HepG2 (cell line): Measurements from ENCODE around the gene FEV. TPM values are rescaled to one million over a fixed set of nuclear protein-coding genes. Genes with fewer than 3 reads are reported as not detected.

Experiments
- HOXA9 ChIP-seq: sonication (generic); formaldehyde crosslinking; IDR thresholded peaks from 2 replicates; pipeline ENCODE4 v1.8.1; 2022; ENCODE audit warnings: missing genetic modification reagents, mild to moderate bottlenecking, moderate library complexity, borderline replicate concordance
- ISL2 ChIP-seq: sonication (generic); formaldehyde crosslinking; IDR thresholded peaks from 2 replicates; pipeline ENCODE4 v1.5.0; 2020; ENCODE audit warnings: missing genetic modification reagents
- KLF11 ChIP-seq: IDR thresholded peaks from 2 replicates; pipeline ENCODE4 v1.6.1; 2016; ENCODE audit warnings: missing compliant biosample characterization
- PAF1 ChIP-seq: IDR thresholded peaks from 2 replicates; pipeline ENCODE4 v1.6.1; 2016; ENCODE audit warnings: missing genetic modification reagents, missing compliant biosample characterization
- PRPF4 ChIP-seq: fragments of 200-400 bp; formaldehyde crosslinking; IDR thresholded peaks from 2 replicates; pipeline ENCODE4 v1.6.1; 2016; ENCODE audit warnings: low read length, low read depth; ENCODE audit not compliant: poor library complexity, severe bottlenecking
- SIX1 ChIP-seq: sonication (generic); formaldehyde crosslinking; IDR thresholded peaks from 2 replicates; pipeline ENCODE4 v1.4.0; 2020; ENCODE audit warnings: missing genetic modification reagents, borderline replicate concordance
- SKI ChIP-seq: fragments of 450-650 bp; IDR thresholded peaks from one replicate; pipeline ENCODE4 v1.6.1; 2018; ENCODE audit warnings: mild to moderate bottlenecking; ENCODE audit not compliant: partially characterized antibody
- ZKSCAN8 ChIP-seq: IDR thresholded peaks from 2 replicates; pipeline ENCODE4 v1.6.1; 2016; ENCODE audit warnings: borderline replicate concordance, missing genetic modification reagents, missing compliant biosample characterization
- ZNF256 ChIP-seq: sonication (generic); formaldehyde crosslinking; conservative IDR thresholded peaks from 2 replicates; pipeline ENCODE4 v1.4.0; 2020; ENCODE audit warnings: missing genetic modification reagents
- ZNF33A ChIP-seq: sonication (generic); formaldehyde crosslinking; IDR thresholded peaks from 2 replicates; pipeline ENCODE4 v1.5.1; 2020; ENCODE audit warnings: missing genetic modification reagents, mild to moderate bottlenecking, moderate library complexity, borderline replicate concordance
- ZNF563 ChIP-seq: sonication (generic); formaldehyde crosslinking; IDR thresholded peaks from 2 replicates; pipeline ENCODE4 v1.8.0; 2022; ENCODE audit warnings: mild to moderate bottlenecking, moderate library complexity, missing genetic modification reagents
- polyA plus RNA-seq, 8 experiments: library from polyadenylated mRNA; depleted of rRNA in 3 of 8; stranded (reverse) in 7 of 8; unstranded in 1 of 8; fragments of >200 nt; fragmentation: Illumina TruSeq in 4 of 8; extraction: Trizol in 4 of 8; gene quantifications; 2 replicates each; pipeline versions ENCODE4 v1.2.1 to v1.2.3, GENCODE V29; 2011 to 2016; ENCODE audit warnings: low read depth in 4 of 8, missing spikeins in 1 of 8, mixed read lengths in 1 of 8; ENCODE audit not compliant: insufficient read depth in 1 of 8
- total RNA-seq, 5 experiments: library from RNA; depleted of rRNA; stranded (reverse); fragments of >200 nt; fragmentation: Illumina TruSeq; extraction: Trizol; gene quantifications; 2 replicates each; pipeline ENCODE4 v1.2.3, GENCODE V29; 2016; ENCODE audit warnings: low read depth in 1 of 5
- TF ChIP-seq, protein P1 (sequence below): sonication (generic); formaldehyde crosslinking; IDR thresholded peaks from 2 replicates; pipeline ENCODE4 v1.4.0; 2020; ENCODE audit warnings: mild to moderate bottlenecking, missing genetic modification reagents
- TF ChIP-seq, protein P2 (sequence below): sonication (generic); formaldehyde crosslinking; IDR thresholded peaks from 2 replicates; pipeline ENCODE4 v1.5.0; 2020; ENCODE audit warnings: missing genetic modification reagents
- TF ChIP-seq, protein P3 (sequence below): IDR thresholded peaks from 2 replicates; pipeline ENCODE4 v1.6.1; 2016; ENCODE audit warnings: mild to moderate bottlenecking
- TF ChIP-seq, protein P4 (sequence below): sonication (generic); formaldehyde crosslinking; IDR thresholded peaks from 2 replicates; pipeline ENCODE4 v1.9.0; 2021; ENCODE audit warnings: missing genetic modification reagents, borderline replicate concordance
- TF ChIP-seq, protein P5 (sequence below): sonication (generic); formaldehyde crosslinking; IDR thresholded peaks from 2 replicates; pipeline ENCODE4 v1.5.1; 2020; ENCODE audit warnings: mild to moderate bottlenecking, missing genetic modification reagents
- TF ChIP-seq, protein P6 (sequence below): sonication (generic); formaldehyde crosslinking; IDR thresholded peaks from 2 replicates; pipeline ENCODE4 v1.8.1; 2023; ENCODE audit warnings: mild to moderate bottlenecking, missing genetic modification reagents

Gene FEV
- total and polyA plus RNA-seq, 2 of the 13 experiments (the other 11 are each of a cell fraction or from before 2014, with no cell fraction given): not detected

DNA sequence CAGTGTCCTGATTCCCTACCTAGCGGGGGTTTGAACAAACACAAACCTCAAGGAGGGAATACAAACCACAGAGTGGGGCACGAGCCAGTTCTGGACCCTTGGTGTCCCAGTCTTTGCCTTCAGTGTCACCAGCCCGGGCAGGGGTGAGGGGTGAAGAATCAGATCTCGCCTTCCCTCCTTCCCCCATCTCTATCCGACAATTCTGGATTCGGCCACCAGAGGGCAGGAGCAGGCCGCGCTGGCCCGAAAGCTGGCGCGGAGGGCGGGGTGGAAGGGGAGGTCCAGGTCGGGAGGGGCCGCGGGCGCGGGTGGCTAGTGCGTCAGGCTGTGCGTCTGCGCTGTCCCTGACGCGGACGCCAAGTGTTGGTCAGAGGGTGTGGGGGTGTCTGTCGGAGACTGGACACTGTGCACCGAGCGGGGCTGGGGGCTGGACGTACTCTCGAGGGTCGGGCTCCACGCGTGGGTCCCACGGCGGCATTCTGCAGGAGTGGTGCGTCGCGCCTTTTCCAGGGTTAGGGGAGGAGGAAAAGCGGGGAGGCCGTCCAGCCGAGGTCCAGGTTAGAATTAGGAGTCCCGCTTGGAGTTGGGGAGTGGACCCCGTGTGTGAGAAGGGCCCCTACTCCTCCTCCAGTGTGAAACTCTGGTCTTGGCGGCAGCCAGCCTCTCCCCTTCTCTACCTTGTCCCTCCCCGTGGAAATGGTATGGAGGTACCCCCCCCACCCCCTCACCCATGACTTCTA lies 11.2 kb upstream of the FEV start (continued):
- TF ChIP-seq, protein P1, sequence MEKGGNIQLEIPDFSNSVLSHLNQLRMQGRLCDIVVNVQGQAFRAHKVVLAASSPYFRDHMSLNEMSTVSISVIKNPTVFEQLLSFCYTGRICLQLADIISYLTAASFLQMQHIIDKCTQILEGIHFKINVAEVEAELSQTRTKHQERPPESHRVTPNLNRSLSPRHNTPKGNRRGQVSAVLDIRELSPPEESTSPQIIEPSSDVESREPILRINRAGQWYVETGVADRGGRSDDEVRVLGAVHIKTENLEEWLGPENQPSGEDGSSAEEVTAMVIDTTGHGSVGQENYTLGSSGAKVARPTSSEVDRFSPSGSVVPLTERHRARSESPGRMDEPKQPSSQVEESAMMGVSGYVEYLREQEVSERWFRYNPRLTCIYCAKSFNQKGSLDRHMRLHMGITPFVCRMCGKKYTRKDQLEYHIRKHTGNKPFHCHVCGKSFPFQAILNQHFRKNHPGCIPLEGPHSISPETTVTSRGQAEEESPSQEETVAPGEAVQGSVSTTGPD (CRISPR knock-in tag): no peak
- TF ChIP-seq, protein P2, sequence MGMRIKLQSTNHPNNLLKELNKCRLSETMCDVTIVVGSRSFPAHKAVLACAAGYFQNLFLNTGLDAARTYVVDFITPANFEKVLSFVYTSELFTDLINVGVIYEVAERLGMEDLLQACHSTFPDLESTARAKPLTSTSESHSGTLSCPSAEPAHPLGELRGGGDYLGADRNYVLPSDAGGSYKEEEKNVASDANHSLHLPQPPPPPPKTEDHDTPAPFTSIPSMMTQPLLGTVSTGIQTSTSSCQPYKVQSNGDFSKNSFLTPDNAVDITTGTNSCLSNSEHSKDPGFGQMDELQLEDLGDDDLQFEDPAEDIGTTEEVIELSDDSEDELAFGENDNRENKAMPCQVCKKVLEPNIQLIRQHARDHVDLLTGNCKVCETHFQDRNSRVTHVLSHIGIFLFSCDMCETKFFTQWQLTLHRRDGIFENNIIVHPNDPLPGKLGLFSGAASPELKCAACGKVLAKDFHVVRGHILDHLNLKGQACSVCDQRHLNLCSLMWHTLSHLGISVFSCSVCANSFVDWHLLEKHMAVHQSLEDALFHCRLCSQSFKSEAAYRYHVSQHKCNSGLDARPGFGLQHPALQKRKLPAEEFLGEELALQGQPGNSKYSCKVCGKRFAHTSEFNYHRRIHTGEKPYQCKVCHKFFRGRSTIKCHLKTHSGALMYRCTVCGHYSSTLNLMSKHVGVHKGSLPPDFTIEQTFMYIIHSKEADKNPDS (CRISPR knock-in tag): no peak
- TF ChIP-seq ZNF33A (CRISPR knock-in tag) (no peak), PRPF4 (no peak), HOXA9 (CRISPR knock-in tag) (no peak), ISL2 (CRISPR knock-in tag) (no peak), ZNF563 (no peak), ZNF256 (CRISPR knock-in tag) (no peak), SIX1 (CRISPR knock-in tag) (no peak), PAF1 (CRISPR knock-in tag) (no peak), ZKSCAN8 (CRISPR knock-in tag) (no peak), KLF11 (CRISPR knock-in tag) (no peak), SKI (peak; percentile 15)
- TF ChIP-seq, protein P3, sequence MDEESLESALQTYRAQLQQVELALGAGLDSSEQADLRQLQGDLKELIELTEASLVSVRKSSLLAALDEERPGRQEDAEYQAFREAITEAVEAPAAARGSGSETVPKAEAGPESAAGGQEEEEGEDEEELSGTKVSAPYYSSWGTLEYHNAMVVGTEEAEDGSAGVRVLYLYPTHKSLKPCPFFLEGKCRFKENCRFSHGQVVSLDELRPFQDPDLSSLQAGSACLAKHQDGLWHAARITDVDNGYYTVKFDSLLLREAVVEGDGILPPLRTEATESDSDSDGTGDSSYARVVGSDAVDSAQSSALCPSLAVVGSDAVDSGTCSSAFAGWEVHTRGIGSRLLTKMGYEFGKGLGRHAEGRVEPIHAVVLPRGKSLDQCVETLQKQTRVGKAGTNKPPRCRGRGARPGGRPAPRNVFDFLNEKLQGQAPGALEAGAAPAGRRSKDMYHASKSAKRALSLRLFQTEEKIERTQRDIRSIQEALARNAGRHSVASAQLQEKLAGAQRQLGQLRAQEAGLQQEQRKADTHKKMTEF (CRISPR knock-in tag): 0 out of 2 replicates have a peak, but pooled peaks have one; percentile 43
- TF ChIP-seq, protein P4, sequence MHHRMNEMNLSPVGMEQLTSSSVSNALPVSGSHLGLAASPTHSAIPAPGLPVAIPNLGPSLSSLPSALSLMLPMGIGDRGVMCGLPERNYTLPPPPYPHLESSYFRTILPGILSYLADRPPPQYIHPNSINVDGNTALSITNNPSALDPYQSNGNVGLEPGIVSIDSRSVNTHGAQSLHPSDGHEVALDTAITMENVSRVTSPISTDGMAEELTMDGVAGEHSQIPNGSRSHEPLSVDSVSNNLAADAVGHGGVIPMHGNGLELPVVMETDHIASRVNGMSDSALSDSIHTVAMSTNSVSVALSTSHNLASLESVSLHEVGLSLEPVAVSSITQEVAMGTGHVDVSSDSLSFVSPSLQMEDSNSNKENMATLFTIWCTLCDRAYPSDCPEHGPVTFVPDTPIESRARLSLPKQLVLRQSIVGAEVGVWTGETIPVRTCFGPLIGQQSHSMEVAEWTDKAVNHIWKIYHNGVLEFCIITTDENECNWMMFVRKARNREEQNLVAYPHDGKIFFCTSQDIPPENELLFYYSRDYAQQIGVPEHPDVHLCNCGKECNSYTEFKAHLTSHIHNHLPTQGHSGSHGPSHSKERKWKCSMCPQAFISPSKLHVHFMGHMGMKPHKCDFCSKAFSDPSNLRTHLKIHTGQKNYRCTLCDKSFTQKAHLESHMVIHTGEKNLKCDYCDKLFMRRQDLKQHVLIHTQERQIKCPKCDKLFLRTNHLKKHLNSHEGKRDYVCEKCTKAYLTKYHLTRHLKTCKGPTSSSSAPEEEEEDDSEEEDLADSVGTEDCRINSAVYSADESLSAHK (CRISPR knock-in tag): no peak
- TF ChIP-seq, protein P5, sequence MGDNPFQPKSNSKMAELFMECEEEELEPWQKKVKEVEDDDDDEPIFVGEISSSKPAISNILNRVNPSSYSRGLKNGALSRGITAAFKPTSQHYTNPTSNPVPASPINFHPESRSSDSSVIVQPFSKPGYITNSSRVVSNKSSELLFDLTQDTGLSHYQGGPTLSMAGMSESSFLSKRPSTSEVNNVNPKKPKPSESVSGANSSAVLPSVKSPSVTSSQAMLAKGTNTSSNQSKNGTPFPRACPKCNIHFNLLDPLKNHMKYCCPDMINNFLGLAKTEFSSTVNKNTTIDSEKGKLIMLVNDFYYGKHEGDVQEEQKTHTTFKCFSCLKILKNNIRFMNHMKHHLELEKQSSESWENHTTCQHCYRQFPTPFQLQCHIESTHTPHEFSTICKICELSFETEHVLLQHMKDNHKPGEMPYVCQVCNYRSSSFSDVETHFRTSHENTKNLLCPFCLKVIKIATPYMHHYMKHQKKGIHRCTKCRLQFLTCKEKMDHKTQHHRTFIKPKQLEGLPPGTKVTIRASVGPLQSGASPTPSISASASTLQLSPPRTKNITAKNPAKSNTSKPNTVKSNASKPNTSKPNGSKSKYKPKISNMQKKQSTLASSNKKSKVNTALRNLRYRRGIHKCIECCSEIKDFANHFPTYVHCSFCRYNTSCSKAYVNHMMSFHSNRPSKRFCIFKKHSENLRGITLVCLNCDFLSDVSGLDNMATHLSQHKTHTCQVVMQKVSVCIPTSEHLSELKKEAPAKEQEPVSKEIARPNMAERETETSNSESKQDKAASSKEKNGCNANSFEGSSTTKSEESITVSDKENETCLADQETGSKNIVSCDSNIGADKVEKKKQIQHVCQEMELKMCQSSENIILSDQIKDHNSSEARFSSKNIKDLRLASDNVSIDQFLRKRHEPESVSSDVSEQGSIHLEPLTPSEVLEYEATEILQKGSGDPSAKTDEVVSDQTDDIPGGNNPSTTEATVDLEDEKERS (CRISPR knock-in tag): no peak
- TF ChIP-seq, protein P6, sequence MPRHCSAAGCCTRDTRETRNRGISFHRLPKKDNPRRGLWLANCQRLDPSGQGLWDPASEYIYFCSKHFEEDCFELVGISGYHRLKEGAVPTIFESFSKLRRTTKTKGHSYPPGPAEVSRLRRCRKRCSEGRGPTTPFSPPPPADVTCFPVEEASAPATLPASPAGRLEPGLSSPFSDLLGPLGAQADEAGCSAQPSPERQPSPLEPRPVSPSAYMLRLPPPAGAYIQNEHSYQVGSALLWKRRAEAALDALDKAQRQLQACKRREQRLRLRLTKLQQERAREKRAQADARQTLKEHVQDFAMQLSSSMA (CRISPR knock-in tag): no peak
